HEK293 (cell line): ENCODE data around the gene LDLR.

Experiments
- CTCF ChIA-PET: fragments of 350-600 bp; formaldehyde crosslinking; extraction: SDS; loops from one replicate; lab custom pipeline; 2021; ENCODE audit warnings: antibody characterized with exemption; lab: Yijun Ruan, JAX
- POLR2A ChIA-PET: fragments of 300-600 bp; formaldehyde crosslinking; extraction: SDS; loops from one replicate; lab custom pipeline; 2020; ENCODE audit warnings: antibody characterized with exemption, inconsistent platforms; lab: Yijun Ruan, JAX
- H3K27ac ChIP-seq: fragments of 200-500 bp; sonication (Bioruptor generic); 2 replicates; pipeline ENCODE4 v1.5.1; 2014; ENCODE audit warnings: low read depth, low read length, control low read depth, inconsistent platforms; ENCODE audit errors: extremely low read depth
- H3K36me3 ChIP-seq, 2 experiments: fragments of 200-500 bp in 1 of 2; sonication (Bioruptor generic) in 1 of 2; 1 replicate in 1 of 2; 2 replicates in 1 of 2; pipeline ENCODE4 v1.5.1; 2014 to 2017; ENCODE audit warnings: inconsistent platforms in 2 of 2, low read length in 2 of 2; ENCODE audit not compliant: control insufficient read depth in 2 of 2, insufficient read depth in 1 of 2
- H3K4me1 ChIP-seq: fragments of 200-500 bp; sonication (Bioruptor generic); 2 replicates; pipeline ENCODE4 v1.5.1; 2014; ENCODE audit warnings: mild to moderate bottlenecking, low read length, inconsistent platforms; ENCODE audit not compliant: control insufficient read depth, insufficient read depth
- H3K4me3 ChIP-seq: 2 replicates; pipeline ENCODE4 v1.5.1; 2011; ENCODE audit warnings: low read depth, mild to moderate bottlenecking, control low read depth, low read length, moderate library complexity
- H3K9me3 ChIP-seq: fragments of 200-500 bp; sonication (Bioruptor generic); 2 replicates; pipeline ENCODE4 v1.5.1; 2014; ENCODE audit warnings: low read depth, low read length, inconsistent platforms; ENCODE audit not compliant: control insufficient read depth, insufficient read depth
- GLIS1 ChIP-seq: fragments of 450-650 bp; formaldehyde crosslinking; IDR thresholded peaks from 2 replicates; pipeline ENCODE4 v1.5.1; 2016; ENCODE audit warnings: missing biosample characterization, missing genetic modification characterization
- HOXC10 ChIP-seq: sonication (generic); formaldehyde crosslinking; IDR thresholded peaks from 2 replicates; pipeline ENCODE4 v1.8.1; 2023; ENCODE audit warnings: mild to moderate bottlenecking, missing genetic modification reagents
- ZBTB21 ChIP-seq: fragments of 450-650 bp; formaldehyde crosslinking; IDR thresholded peaks from 2 replicates; pipeline ENCODE4 v1.5.1; 2017; ENCODE audit warnings: missing biosample characterization, missing genetic modification characterization
- ZBTB8A ChIP-seq: fragments of 450-650 bp; formaldehyde crosslinking; IDR thresholded peaks from 2 replicates; pipeline ENCODE4 v1.5.1; 2016; ENCODE audit warnings: missing biosample characterization, missing genetic modification characterization
- ZNF121 ChIP-seq: fragments of 450-650 bp; formaldehyde crosslinking; IDR thresholded peaks from 2 replicates; pipeline ENCODE4 v1.5.1; 2016; ENCODE audit warnings: missing biosample characterization, missing genetic modification characterization
- ZNF621 ChIP-seq: fragments of 450-650 bp; formaldehyde crosslinking; IDR thresholded peaks from 2 replicates; pipeline ENCODE4 v1.5.1; 2017; ENCODE audit warnings: missing biosample characterization, missing genetic modification characterization
- ZXDB ChIP-seq: fragments of 450-650 bp; formaldehyde crosslinking; IDR thresholded peaks from 2 replicates; pipeline ENCODE4 v1.5.1; 2016; ENCODE audit warnings: missing biosample characterization, missing genetic modification characterization
- TF ChIP-seq, protein P1 (sequence below): fragments of 450-650 bp; formaldehyde crosslinking; IDR thresholded peaks from 2 replicates; pipeline ENCODE4 v1.5.1; 2016; ENCODE audit warnings: missing biosample characterization, missing genetic modification characterization
- TF ChIP-seq, protein P2 (sequence below): fragments of 450-650 bp; formaldehyde crosslinking; IDR thresholded peaks from 2 replicates; pipeline ENCODE4 v1.5.1; 2017; ENCODE audit warnings: missing biosample characterization, mild to moderate bottlenecking, missing genetic modification characterization, moderate library complexity
- TF ChIP-seq, protein P3 (sequence below): fragments of 450-650 bp; formaldehyde crosslinking; conservative IDR thresholded peaks from 2 replicates; pipeline ENCODE4 v1.5.1; 2016; ENCODE audit warnings: low read depth, missing biosample characterization, missing genetic modification characterization
- TF ChIP-seq, protein P4 (sequence below): fragments of 450-650 bp; formaldehyde crosslinking; IDR thresholded peaks from 2 replicates; pipeline ENCODE4 v1.5.1; 2017; ENCODE audit warnings: missing biosample characterization, missing genetic modification characterization

Gene LDLR

DNA sequence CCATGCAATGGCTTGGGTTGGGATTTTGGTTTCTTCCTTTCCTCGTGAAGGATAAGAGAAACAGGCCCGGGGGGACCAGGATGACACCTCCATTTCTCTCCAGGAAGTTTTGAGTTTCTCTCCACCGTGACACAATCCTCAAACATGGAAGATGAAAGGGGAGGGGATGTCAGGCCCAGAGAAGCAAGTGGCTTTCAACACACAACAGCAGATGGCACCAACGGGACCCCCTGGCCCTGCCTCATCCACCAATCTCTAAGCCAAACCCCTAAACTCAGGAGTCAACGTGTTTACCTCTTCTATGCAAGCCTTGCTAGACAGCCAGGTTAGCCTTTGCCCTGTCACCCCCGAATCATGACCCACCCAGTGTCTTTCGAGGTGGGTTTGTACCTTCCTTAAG is 42.2 kb downstream of the LDLR start (continued):
- TF ChIP-seq, protein P1, sequence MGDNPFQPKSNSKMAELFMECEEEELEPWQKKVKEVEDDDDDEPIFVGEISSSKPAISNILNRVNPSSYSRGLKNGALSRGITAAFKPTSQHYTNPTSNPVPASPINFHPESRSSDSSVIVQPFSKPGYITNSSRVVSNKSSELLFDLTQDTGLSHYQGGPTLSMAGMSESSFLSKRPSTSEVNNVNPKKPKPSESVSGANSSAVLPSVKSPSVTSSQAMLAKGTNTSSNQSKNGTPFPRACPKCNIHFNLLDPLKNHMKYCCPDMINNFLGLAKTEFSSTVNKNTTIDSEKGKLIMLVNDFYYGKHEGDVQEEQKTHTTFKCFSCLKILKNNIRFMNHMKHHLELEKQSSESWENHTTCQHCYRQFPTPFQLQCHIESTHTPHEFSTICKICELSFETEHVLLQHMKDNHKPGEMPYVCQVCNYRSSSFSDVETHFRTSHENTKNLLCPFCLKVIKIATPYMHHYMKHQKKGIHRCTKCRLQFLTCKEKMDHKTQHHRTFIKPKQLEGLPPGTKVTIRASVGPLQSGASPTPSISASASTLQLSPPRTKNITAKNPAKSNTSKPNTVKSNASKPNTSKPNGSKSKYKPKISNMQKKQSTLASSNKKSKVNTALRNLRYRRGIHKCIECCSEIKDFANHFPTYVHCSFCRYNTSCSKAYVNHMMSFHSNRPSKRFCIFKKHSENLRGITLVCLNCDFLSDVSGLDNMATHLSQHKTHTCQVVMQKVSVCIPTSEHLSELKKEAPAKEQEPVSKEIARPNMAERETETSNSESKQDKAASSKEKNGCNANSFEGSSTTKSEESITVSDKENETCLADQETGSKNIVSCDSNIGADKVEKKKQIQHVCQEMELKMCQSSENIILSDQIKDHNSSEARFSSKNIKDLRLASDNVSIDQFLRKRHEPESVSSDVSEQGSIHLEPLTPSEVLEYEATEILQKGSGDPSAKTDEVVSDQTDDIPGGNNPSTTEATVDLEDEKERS (tag by site-specific recombination): no peak
- no peak for TF ChIP-seq ZBTB21 (tag by site-specific recombination)

DNA sequence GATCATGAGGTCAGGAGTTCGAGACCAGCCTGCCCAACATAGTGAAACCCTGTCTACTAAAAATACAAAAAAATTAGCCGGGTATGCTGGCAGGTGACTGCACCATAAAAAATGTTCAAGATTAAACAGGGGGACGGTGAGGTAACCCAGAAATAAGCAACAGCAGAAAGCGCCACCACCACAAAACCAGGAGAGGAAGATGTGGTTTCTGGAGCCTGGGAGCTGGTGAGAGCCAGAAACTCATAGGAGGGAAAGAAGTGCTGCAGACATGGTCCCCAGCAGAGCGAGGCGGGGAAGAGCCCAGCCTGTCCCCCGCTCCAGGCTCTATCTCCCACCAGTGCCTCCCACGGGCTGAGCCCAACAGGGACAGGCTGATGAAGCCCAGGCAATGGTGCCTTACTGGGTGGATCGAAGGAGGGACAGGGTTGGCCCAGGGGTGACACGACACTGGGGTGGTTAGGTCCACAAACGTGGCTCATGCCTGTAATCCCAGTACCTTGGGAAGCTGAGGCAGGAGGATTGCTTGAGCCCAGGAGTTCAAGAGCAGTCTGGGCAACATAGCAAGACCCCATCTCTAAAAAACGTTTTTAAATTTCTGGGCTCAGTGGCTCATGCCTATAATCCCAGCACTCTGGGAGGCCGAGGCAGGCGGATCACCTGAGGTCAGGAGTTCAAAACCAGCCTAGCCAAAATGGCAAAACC is 47.3 kb downstream of the LDLR start:
- no peaks in the 10 kb centered on the region for H3K9me3 ChIP-seq
- peaks cover 7 to 13% of the 10 kb centered on the region in 2 experiments for H3K36me3 ChIP-seq
- ChIA-PET CTCF (interaction anchor here (0.6 to 4.3 kb wide), 8 partner anchors 10 to 100 kb away, joined by 3 to 44 read pairs (median 3); no protein-coding TSS in a partner anchor), POLR2A (no interaction called here)
- TF ChIP-seq GLIS1 (tag by site-specific recombination): peak; percentile 31; the same call in 1 of the 2 replicates
- TF ChIP-seq, protein P2, sequence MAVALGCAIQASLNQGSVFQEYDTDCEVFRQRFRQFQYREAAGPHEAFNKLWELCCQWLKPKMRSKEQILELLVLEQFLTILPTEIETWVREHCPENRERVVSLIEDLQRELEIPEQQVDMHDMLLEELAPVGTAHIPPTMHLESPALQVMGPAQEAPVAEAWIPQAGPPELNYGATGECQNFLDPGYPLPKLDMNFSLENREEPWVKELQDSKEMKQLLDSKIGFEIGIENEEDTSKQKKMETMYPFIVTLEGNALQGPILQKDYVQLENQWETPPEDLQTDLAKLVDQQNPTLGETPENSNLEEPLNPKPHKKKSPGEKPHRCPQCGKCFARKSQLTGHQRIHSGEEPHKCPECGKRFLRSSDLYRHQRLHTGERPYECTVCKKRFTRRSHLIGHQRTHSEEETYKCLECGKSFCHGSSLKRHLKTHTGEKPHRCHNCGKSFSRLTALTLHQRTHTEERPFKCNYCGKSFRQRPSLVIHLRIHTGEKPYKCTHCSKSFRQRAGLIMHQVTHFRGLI: peak; percentile 69; the same call in 1 of the 2 replicates
- TF ChIP-seq ZBTB8A (tag by site-specific recombination): peak; percentile 50
- no peak for TF ChIP-seq ZNF621
- peak; percentile 88 for TF ChIP-seq ZNF121
- TF ChIP-seq HOXC10 (CRISPR knock-in tag): no peak
- TF ChIP-seq ZXDB: no peak
- TF ChIP-seq ZBTB21 (tag by site-specific recombination): no peak
- TF ChIP-seq, protein P3, sequence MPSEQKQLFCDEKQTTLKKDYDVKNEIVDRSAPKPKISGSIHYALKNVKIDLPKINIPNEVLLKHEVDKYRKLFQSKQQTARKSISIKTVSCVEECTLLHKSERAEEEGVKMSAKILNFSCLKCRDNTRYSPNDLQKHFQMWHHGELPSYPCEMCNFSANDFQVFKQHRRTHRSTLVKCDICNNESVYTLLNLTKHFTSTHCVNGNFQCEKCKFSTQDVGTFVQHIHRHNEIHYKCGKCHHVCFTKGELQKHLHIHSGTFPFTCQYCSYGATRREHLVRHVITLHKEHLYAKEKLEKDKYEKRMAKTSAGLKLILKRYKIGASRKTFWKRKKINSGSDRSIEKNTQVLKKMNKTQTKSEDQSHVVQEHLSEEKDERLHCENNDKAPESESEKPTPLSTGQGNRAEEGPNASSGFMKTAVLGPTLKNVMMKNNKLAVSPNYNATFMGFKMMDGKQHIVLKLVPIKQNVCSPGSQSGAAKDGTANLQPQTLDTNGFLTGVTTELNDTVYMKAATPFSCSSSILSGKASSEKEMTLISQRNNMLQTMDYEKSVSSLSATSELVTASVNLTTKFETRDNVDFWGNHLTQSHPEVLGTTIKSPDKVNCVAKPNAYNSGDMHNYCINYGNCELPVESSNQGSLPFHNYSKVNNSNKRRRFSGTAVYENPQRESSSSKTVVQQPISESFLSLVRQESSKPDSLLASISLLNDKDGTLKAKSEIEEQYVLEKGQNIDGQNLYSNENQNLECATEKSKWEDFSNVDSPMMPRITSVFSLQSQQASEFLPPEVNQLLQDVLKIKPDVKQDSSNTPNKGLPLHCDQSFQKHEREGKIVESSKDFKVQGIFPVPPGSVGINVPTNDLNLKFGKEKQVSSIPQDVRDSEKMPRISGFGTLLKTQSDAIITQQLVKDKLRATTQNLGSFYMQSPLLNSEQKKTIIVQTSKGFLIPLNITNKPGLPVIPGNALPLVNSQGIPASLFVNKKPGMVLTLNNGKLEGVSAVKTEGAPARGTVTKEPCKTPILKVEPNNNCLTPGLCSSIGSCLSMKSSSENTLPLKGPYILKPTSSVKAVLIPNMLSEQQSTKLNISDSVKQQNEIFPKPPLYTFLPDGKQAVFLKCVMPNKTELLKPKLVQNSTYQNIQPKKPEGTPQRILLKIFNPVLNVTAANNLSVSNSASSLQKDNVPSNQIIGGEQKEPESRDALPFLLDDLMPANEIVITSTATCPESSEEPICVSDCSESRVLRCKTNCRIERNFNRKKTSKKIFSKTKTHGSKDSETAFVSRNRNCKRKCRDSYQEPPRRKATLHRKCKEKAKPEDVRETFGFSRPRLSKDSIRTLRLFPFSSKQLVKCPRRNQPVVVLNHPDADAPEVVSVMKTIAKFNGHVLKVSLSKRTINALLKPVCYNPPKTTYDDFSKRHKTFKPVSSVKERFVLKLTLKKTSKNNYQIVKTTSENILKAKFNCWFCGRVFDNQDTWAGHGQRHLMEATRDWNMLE: no peak
- TF ChIP-seq, protein P4, sequence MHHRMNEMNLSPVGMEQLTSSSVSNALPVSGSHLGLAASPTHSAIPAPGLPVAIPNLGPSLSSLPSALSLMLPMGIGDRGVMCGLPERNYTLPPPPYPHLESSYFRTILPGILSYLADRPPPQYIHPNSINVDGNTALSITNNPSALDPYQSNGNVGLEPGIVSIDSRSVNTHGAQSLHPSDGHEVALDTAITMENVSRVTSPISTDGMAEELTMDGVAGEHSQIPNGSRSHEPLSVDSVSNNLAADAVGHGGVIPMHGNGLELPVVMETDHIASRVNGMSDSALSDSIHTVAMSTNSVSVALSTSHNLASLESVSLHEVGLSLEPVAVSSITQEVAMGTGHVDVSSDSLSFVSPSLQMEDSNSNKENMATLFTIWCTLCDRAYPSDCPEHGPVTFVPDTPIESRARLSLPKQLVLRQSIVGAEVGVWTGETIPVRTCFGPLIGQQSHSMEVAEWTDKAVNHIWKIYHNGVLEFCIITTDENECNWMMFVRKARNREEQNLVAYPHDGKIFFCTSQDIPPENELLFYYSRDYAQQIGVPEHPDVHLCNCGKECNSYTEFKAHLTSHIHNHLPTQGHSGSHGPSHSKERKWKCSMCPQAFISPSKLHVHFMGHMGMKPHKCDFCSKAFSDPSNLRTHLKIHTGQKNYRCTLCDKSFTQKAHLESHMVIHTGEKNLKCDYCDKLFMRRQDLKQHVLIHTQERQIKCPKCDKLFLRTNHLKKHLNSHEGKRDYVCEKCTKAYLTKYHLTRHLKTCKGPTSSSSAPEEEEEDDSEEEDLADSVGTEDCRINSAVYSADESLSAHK (tag by site-specific recombination): no peak
- peaks cover 12% of the 10 kb centered on the region for H3K4me1 ChIP-seq
- H3K4me3 ChIP-seq: no peak overlapping the region
- H3K27ac ChIP-seq: no peak overlapping the region
